SK-N-SH (cell line): ENCODE measurements around the gene SEC14L1. TPM values are rescaled to one million over a fixed set of nuclear protein-coding genes. Genes with fewer than 3 reads are reported as not detected.

Experiments used
- CTCF ChIA-PET: fragments of 300-600, 350-600 bp; formaldehyde crosslinking; extraction: SDS; loops from one replicate; lab custom pipeline; 2021; lab: Yijun Ruan, JAX
- POLR2A ChIA-PET: fragments of 350-600 bp; sonication (Branson Sonifier 250); formaldehyde crosslinking; extraction: SDS; loops from one replicate; lab custom pipeline; 2020; ENCODE audit warnings: antibody characterized with exemption, inconsistent platforms; lab: Yijun Ruan, JAX
- DNase-seq: peaks from one replicate; pipeline ENCODE4 v3.0.0; 2012
- H2AFZ ChIP-seq: fragments of 200-600 bp; sonication (generic); 2 replicates; pipeline ENCODE4 v1.8.1; 2016; ENCODE audit warnings: antibody characterized with exemption, mild to moderate bottlenecking, low read depth
- H3F3A ChIP-seq: fragments of 200-600 bp; sonication (generic); replicated peaks from 2 replicates; pipeline ENCODE3; 2016; ENCODE audit warnings: antibody characterized with exemption, mild to moderate bottlenecking; ENCODE audit not compliant: insufficient read depth
- H3K27ac ChIP-seq, 2 experiments: fragments of 200-500 bp in 1 of 2; fragments of 200-600 bp in 1 of 2; sonication (Bioruptor generic) in 1 of 2; sonication (generic), shearing (Covaris generic) in 1 of 2; 2 replicates each; pipeline versions ENCODE4 v1.5.1 to v1.6.1; 2014 to 2016; ENCODE audit warnings: low read depth in 2 of 2, inconsistent platforms in 1 of 2, low read length in 1 of 2, mild to moderate bottlenecking in 1 of 2, mixed read lengths in 1 of 2
- H3K27me3 ChIP-seq: fragments of 200-600 bp; sonication (generic), shearing (Covaris generic); 2 replicates; pipeline ENCODE4 v1.6.1; 2016; ENCODE audit warnings: mixed run types; ENCODE audit not compliant: insufficient read depth
- H3K36me3 ChIP-seq, 2 experiments: fragments of 200-500 bp in 1 of 2; fragments of 200-600 bp in 1 of 2; sonication (Bioruptor generic) in 1 of 2; sonication (generic) in 1 of 2; replicated peaks in 1 of 2; 2 replicates each; pipeline versions ENCODE3 to v1.5.1; 2014 to 2016; ENCODE audit warnings: low read length in 1 of 2, mild to moderate bottlenecking in 1 of 2; ENCODE audit not compliant: insufficient read depth in 2 of 2, control insufficient read depth in 1 of 2
- H3K4me1 ChIP-seq, 2 experiments: fragments of 200-500 bp in 1 of 2; fragments of 200-600 bp in 1 of 2; sonication (Bioruptor generic) in 1 of 2; sonication (generic), shearing (Covaris generic) in 1 of 2; 2 replicates each; pipeline versions ENCODE4 v1.5.1 to v1.6.1; 2014 to 2016; ENCODE audit warnings: low read depth in 1 of 2, low read length in 1 of 2, mixed run types in 1 of 2; ENCODE audit not compliant: insufficient read depth in 2 of 2, control insufficient read depth in 1 of 2
- H3K4me2 ChIP-seq: fragments of 200-600 bp; sonication (generic), shearing (Covaris generic); 2 replicates; pipeline ENCODE4 v1.6.1; 2017; ENCODE audit warnings: mixed run types
- H3K4me3 ChIP-seq, 2 experiments: fragments of 200-500 bp in 1 of 2; fragments of 200-600 bp in 1 of 2; sonication (Bioruptor generic) in 1 of 2; sonication (generic), shearing (Covaris generic) in 1 of 2; 2 replicates each; pipeline versions ENCODE4 v1.5.1 to v1.8.1; 2014 to 2016; ENCODE audit warnings: low read depth in 2 of 2, inconsistent platforms in 1 of 2, low read length in 1 of 2, mild to moderate bottlenecking in 1 of 2, mixed read lengths in 1 of 2, moderate library complexity in 1 of 2
- H3K79me2 ChIP-seq: fragments of 200-600 bp; sonication (generic); 2 replicates; pipeline ENCODE4 v1.8.1; 2017; ENCODE audit warnings: mild to moderate bottlenecking; ENCODE audit not compliant: insufficient read depth
- H3K9ac ChIP-seq: fragments of 200-600 bp; sonication (generic); 2 replicates; pipeline ENCODE4 v1.6.1; 2017; ENCODE audit warnings: mixed run types
- H3K9me2 ChIP-seq: fragments of 200-600 bp; sonication (generic); 2 replicates; pipeline ENCODE4 v1.6.1; 2017; ENCODE audit warnings: mixed run types
- H3K9me3 ChIP-seq: fragments of 200-600 bp; sonication (generic); 2 replicates; pipeline ENCODE4 v1.6.1; 2017; ENCODE audit warnings: mixed run types, mild to moderate bottlenecking, moderate library complexity
- H4K20me1 ChIP-seq: fragments of 200-600 bp; sonication (generic); 2 replicates; pipeline ENCODE4 v1.6.1; 2017; ENCODE audit warnings: mild to moderate bottlenecking, mixed run types; ENCODE audit not compliant: insufficient read depth
- ELF1 ChIP-seq: IDR thresholded peaks from 2 replicates; pipeline ENCODE4 v1.4.0; 2012
- EP300 ChIP-seq, 2 experiments: IDR thresholded peaks; 2 replicates each; pipeline versions ENCODE4 v1.4.0 to v1.6.1; 2012; ENCODE audit warnings: borderline replicate concordance in 1 of 2, low read depth in 1 of 2, low read length in 1 of 2
- FOSL2 ChIP-seq: IDR thresholded peaks from 2 replicates; pipeline ENCODE4 v1.4.0; 2012; ENCODE audit warnings: low read depth, mild to moderate bottlenecking, moderate library complexity, borderline replicate concordance
- FOXM1 ChIP-seq: IDR thresholded peaks from 2 replicates; pipeline ENCODE4 v1.4.0; 2012; ENCODE audit warnings: low read depth, mild to moderate bottlenecking
- GABPA ChIP-seq: IDR thresholded peaks from 2 replicates; pipeline ENCODE4 v1.4.0; 2012; ENCODE audit warnings: low read depth, mild to moderate bottlenecking
- GATA2 ChIP-seq: sonication (generic); formaldehyde crosslinking; IDR thresholded peaks from 2 replicates; pipeline ENCODE4 v1.5.0; 2020; ENCODE audit warnings: mild to moderate bottlenecking, missing genetic modification reagents
- IRF3 ChIP-seq: fragments of 150-350 bp; IDR thresholded peaks from 2 replicates; pipeline ENCODE4 v1.6.1; 2016; ENCODE audit warnings: mild to moderate bottlenecking, low read depth, low read length
- MAX ChIP-seq: IDR thresholded peaks from 2 replicates; pipeline ENCODE4 v1.4.0; 2012; ENCODE audit warnings: low read depth
- NFIC ChIP-seq: IDR thresholded peaks from 2 replicates; pipeline ENCODE4 v1.4.0; 2012; ENCODE audit warnings: borderline replicate concordance
- NRF1 ChIP-seq: IDR thresholded peaks from 2 replicates; pipeline ENCODE4 v1.6.1; 2012; ENCODE audit warnings: low read depth, mild to moderate bottlenecking, low read length
- PBX3 ChIP-seq: IDR thresholded peaks from 2 replicates; pipeline ENCODE4; 2012
- POLR2AphosphoS5 ChIP-seq: IDR thresholded peaks from 2 replicates; pipeline ENCODE4 v1.6.1; 2012; ENCODE audit warnings: low read depth, low read length
- RCOR1 ChIP-seq: fragments of 150-350 bp; IDR thresholded peaks from 2 replicates; pipeline ENCODE4 v1.6.1; 2017; ENCODE audit warnings: antibody characterized with exemption, low read length
- RFX5 ChIP-seq: IDR thresholded peaks from 2 replicates; pipeline ENCODE4 v1.6.1; 2012; ENCODE audit warnings: mild to moderate bottlenecking, improper control_type of control experiment, low read length
- TEAD4 ChIP-seq: IDR thresholded peaks from 2 replicates; pipeline ENCODE4 v1.4.0; 2012; ENCODE audit warnings: mild to moderate bottlenecking, borderline replicate concordance; ENCODE audit not compliant: insufficient read depth
- WGBS: methylation state at CpG from one replicate; pipeline ENCODE4 v1.1.6; 2017; ENCODE audit warnings: low lambda C conversion rate; 5-methylcytosine and 5-hydroxymethylcytosine counted together
- polyA plus RNA-seq, 3 experiments: library from polyadenylated mRNA; depleted of rRNA; stranded (reverse); fragments of >200 nt; gene quantifications; 2 replicates each; pipeline ENCODE4 v1.2.3, GENCODE V29; 2012
- TF ChIP-seq, protein P1 (sequence below): IDR thresholded peaks from 2 replicates; pipeline ENCODE4 v1.6.1; 2012; ENCODE audit warnings: mild to moderate bottlenecking, low read depth, low read length, moderate library complexity
- TF ChIP-seq, protein P2 (sequence below): fragments of 150-350 bp; IDR thresholded peaks from 2 replicates; pipeline ENCODE4 v1.6.1; 2017; ENCODE audit warnings: antibody characterized with exemption, low read length, low read depth, borderline replicate concordance
- TF ChIP-seq, protein P3 (sequence below): IDR thresholded peaks from 2 replicates; pipeline ENCODE4 v1.4.0; 2012; ENCODE audit warnings: low read depth, borderline replicate concordance

The SEC14L1 gene
- polyA plus RNA-seq, 1 of the 3 experiments (the other 2 are of a cell fraction) = 62.4 TPM

- TF ChIP-seq, protein P1, sequence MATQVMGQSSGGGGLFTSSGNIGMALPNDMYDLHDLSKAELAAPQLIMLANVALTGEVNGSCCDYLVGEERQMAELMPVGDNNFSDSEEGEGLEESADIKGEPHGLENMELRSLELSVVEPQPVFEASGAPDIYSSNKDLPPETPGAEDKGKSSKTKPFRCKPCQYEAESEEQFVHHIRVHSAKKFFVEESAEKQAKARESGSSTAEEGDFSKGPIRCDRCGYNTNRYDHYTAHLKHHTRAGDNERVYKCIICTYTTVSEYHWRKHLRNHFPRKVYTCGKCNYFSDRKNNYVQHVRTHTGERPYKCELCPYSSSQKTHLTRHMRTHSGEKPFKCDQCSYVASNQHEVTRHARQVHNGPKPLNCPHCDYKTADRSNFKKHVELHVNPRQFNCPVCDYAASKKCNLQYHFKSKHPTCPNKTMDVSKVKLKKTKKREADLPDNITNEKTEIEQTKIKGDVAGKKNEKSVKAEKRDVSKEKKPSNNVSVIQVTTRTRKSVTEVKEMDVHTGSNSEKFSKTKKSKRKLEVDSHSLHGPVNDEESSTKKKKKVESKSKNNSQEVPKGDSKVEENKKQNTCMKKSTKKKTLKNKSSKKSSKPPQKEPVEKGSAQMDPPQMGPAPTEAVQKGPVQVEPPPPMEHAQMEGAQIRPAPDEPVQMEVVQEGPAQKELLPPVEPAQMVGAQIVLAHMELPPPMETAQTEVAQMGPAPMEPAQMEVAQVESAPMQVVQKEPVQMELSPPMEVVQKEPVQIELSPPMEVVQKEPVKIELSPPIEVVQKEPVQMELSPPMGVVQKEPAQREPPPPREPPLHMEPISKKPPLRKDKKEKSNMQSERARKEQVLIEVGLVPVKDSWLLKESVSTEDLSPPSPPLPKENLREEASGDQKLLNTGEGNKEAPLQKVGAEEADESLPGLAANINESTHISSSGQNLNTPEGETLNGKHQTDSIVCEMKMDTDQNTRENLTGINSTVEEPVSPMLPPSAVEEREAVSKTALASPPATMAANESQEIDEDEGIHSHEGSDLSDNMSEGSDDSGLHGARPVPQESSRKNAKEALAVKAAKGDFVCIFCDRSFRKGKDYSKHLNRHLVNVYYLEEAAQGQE = no peak
- TF ChIP-seq FOXM1 (no peak), GABPA (no peak), POLR2AphosphoS5 (no peak), PBX3 (peak; percentile 57), RCOR1 (no peak), ELF1 (no peak), EP300 (IDR thresholded peaks at IDR 0.05; ENCODE audit: borderline replicate concordance in 1 of 2, low read depth in 1 of 2, low read length in 1 of 2) (0 out of 4 replicates have a peak, but pooled peaks of 1 of the 2 experiments have one; percentile 36), NFIC (peak; percentile 64), IRF3 (no peak)
These were observed 16.4 kb upstream of the SEC14L1 start (continued) for GRCh38 chr17:77124192-77124889.

- H3K27me3 ChIP-seq = no peaks in the 10 kb centered on the region
- POLR2A ChIA-PET = no interaction called here
- no peaks in the 10 kb centered on the region for H3K36me3 ChIP-seq
- H3K4me2 ChIP-seq = peak overlapping the region; percentile 45
- H2AFZ ChIP-seq = peak overlapping the region; percentile 7; the same call in 1 of the 2 replicates
- no peaks in the 10 kb centered on the region for H3K9me2 ChIP-seq
- H3K4me3 ChIP-seq = no peak overlapping the region
- H3F3A ChIP-seq = peaks cover 50% of the 10 kb centered on the region
- CTCF ChIA-PET = interaction anchor here (2.0 kb wide), 1 partner anchor 37 kb away, joined by 7 read pairs; no protein-coding TSS in a partner anchor
- H3K9ac ChIP-seq = peak overlapping the region; percentile 68
- no peaks in the 10 kb centered on the region for H3K9me3 ChIP-seq
- H3K4me1 ChIP-seq = peaks cover 9 to 41% of the 10 kb centered on the region in 2 experiments; a peak in 3 of 4 replicates
- WGBS = 31% methylated on average over 8 of the region's 8 CpGs
- peaks cover 7% of the 10 kb centered on the region; the same call in 1 of the 2 replicates for H3K79me2 ChIP-seq
- no peak for DNase-seq
- no peaks in the 10 kb centered on the region for H4K20me1 ChIP-seq
- H3K27ac ChIP-seq = peak overlapping the region; percentile 35 to 93; a peak in 3 of 4 replicates
- TF ChIP-seq TEAD4 (peak; percentile 99), RCOR1 (no peak), FOSL2 (peak; percentile 99), NRF1 (no peak), GATA2 (CRISPR knock-in tag) (no peak), RFX5 (no peak), MAX (peak; percentile 99)
- TF ChIP-seq, protein P2, sequence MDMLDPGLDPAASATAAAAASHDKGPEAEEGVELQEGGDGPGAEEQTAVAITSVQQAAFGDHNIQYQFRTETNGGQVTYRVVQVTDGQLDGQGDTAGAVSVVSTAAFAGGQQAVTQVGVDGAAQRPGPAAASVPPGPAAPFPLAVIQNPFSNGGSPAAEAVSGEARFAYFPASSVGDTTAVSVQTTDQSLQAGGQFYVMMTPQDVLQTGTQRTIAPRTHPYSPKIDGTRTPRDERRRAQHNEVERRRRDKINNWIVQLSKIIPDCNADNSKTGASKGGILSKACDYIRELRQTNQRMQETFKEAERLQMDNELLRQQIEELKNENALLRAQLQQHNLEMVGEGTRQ = no peak
- TF ChIP-seq, protein P3, sequence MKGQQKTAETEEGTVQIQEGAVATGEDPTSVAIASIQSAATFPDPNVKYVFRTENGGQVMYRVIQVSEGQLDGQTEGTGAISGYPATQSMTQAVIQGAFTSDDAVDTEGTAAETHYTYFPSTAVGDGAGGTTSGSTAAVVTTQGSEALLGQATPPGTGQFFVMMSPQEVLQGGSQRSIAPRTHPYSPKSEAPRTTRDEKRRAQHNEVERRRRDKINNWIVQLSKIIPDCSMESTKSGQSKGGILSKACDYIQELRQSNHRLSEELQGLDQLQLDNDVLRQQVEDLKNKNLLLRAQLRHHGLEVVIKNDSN = peak; percentile 71; the same call in 1 of the 2 replicates
- TF ChIP-seq, protein P1 = peak; percentile 27; the same call in 1 of the 2 replicates
These were observed 15.3 kb upstream of the SEC14L1 start for GRCh38 chr17:77125432-77125901.
